Suppressor macrophage treated with lipopolysaccharide for 1 hour (primary cell): ENCODE data around the gene KLF3.
"Not testable (repeated sequence)": the region's sequence is repeated elsewhere in the genome, so short reads cannot be mapped to it uniquely, and the experiment has no call there.

Experiments used
- DNase-seq, 3 donors: peaks; one replicate each; pipeline ENCODE4 v3.0.0-alpha.2; 2020 to 2022

The KLF3 gene

GRCh38 chr4:38663801-38664705 lies at the start of gene KLF3:
Gene KLF3 (plus strand): TSS chr4:38664199. CDS start chr4:38680626, 16,427 bp downstream.
- peak; percentile 86 to 97 (median 94) for DNase-seq

DNA sequence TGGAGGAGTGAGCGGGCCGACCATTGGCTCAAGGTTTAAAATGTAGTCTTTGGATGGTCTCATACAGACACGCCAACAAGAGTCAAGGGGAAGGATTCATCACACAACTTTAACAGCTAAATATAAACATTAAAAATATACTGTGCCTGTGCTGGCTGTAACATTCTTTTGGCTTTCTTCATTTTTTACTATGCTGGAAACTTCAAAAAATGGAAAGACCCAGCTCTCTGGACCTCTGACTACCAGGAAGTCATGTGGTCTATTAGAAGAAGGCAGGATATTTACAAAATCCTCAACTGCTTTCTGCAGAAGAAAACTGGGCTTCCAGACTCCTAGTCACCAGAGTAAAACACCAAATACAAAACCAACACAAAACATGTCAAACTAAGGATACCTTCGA lies 49.8 kb upstream of the KLF3 start:
- peak; percentile 27 to 69 (median 40) for DNase-seq

GRCh38 chr4:38615847-38616246 lies 48.2 kb upstream of the KLF3 start:
- no peak for DNase-seq

GRCh38 chr4:38618505-38618904 lies 45.5 kb upstream of the KLF3 start:
- no peak for DNase-seq

- no peak for DNase-seq
Measured at GRCh38 chr4:38619316-38619715, 44.7 kb upstream of the KLF3 start.

DNA sequence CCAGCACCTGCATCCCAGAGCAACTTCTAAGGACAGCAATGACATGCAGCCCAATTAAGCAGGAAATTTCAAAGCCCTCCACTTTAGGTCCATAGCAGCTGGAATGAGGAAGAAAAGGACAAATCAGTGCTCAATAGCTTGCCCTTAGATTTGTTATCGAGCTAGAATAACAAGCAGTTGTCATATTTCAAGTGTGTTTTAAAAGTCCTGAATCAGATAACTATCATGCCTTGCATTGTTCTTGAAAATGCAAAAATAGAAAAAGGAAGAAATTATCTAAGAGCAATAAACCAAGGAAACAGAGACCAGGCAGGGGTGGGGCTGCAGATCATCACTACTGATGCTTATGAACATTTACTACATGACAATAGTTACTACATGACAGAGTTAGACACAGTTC lies 43.9 kb upstream of the KLF3 start:
- DNase-seq: no peak

GRCh38 chr4:38620527-38621027 lies 43.4 kb upstream of the KLF3 start:
- DNase-seq: no peak

DNA sequence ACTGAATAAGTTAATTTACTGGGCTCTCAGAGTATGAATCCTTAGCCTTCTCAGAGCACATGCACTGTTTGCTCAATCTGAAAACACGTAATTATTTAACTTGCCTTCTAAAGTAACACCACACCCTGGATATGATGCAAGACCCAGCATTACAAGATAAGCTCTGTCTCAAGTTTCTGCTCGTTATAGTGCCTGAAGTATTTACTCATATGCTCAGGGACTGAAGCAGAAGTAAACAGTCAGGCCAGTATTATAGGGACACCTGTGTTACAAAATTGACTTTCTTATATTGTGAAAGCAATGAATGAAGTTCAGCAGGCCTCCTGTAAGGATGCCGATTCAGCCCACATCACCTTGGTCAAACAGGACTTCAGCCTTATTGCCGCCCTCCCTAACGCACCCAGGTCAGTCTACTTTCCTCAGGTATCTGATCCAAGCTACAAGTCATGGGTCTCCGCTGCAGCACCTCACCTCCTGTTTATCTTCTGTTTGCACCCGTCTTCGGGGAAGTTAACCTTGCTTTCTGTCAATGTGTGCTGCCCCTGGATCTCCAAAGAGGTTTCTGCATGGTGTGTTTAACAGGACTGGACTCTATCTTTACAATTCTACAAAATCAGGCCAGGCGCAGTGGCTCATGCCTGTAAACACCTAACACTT lies 42.8 kb upstream of the KLF3 start:
- peak; percentile 61 to 72 (median 62) for DNase-seq

DNA sequence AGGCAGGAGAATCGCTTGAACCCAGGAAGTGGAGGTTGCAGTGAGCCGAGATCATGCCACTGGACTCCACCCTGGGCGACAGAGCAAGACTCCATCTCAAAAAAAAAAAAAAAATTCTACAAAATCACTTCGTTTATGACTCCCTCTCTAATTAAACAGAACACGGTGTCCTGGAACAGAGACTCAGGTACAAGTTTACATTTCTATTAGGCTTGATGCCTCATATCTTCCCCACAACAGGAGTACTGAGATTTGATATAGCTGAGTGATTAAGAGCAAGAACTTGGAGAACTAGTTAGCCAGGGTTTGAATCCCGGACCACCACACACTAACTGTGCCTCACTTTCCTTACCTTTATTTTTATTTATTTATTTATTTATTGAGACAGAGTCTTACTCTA lies 42.2 kb upstream of the KLF3 start:
- no peak for DNase-seq

GRCh38 chr4:38622340-38622739 lies 41.7 kb upstream of the KLF3 start:
- DNase-seq: not testable (repeated sequence)

GRCh38 chr4:38623260-38623659 lies 40.7 kb upstream of the KLF3 start:
- no peak for DNase-seq

DNA sequence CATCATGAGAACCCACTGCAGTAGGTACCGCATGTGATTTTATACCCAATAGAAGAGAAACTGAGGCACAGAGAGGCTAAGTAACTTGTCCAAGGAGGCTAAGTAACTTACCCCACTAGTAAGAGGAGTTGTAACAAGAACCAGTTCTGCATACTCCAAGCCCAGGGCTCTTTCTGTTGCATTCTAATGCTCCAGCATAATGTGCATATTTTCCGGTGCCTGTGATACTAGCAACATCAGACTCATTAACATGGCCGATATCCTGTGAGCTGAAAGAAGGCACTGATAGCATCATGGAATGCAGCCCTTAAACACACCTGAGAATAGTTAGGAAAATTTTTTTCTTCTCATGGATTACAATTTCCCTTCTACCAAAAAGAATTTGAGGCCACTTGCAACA lies 39.7 kb upstream of the KLF3 start:
- DNase-seq: no peak

DNA sequence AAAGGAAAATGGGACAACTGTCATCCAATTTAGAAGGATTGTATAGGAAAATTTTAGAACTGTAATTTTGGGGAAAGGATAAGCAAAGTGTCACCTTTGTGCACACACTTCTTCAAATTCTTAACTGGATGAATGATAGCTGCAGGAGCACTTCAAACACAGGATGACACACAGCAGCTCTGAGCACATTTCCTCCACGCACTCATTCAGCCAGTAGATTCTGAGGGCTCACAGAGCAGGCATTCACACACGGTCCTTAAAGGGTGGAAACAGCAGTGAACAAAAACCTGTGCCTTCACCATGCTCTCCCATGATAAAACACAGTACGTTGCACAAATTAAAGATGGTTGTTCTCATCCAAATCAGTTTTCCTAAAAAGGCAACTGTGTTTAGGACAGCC lies 38.5 kb upstream of the KLF3 start:
- no peak for DNase-seq

GRCh38 chr4:38626901-38627444 lies 37.0 kb upstream of the KLF3 start:
- DNase-seq: not testable (repeated sequence)

DNA sequence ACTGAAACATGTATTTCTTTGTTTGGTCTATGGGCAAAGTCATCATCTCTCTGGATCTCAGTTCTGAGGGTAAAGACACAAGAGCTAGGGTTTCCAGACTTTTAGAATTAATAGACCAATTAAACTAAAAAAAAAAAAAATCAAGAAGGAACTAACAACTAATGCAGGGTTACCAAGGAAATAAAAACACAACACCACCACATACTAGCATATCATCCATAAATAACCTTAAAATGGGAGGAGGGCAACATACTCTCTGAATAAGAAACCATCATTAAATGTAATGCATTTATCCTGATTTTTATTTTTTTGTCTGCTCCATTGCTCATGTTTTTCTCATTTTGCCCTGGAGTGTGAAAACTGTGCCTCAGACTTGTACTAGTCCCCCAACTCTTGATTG lies 33.5 kb upstream of the KLF3 start:
- DNase-seq: no peak

DNA sequence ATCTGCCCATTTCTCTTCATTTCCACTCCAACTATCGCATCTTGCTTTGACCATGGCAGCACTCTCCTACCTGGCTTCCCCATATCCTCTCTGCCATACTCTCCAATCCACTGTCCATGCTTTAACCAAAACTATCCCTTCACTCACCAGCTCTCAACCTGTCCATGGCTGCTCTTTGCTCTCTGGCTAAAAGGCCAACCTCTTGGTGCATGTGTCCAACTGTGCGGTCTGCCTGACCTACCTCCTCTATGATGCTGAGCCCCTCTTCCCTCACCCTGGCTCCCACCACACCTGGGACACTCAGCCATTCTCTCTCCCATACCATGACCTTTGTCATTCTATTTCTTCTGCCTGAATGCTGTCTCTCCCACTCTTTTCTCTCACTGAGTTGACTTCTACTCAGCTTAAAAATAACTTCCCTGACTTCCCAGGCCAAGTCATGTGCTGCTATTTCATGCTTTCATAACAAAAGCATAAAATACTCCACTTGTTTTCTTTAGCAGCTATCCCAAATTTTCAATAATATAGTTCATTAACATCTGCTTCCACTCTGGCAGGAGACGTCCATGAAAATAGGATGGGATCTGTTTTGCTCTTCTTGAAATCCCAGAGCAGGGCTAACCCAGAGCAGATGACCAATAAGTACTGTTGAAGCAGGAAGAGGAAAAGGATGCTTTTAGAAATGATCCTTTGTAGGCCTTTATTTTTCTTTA lies 29.8 kb upstream of the KLF3 start:
- DNase-seq: no peak

DNA sequence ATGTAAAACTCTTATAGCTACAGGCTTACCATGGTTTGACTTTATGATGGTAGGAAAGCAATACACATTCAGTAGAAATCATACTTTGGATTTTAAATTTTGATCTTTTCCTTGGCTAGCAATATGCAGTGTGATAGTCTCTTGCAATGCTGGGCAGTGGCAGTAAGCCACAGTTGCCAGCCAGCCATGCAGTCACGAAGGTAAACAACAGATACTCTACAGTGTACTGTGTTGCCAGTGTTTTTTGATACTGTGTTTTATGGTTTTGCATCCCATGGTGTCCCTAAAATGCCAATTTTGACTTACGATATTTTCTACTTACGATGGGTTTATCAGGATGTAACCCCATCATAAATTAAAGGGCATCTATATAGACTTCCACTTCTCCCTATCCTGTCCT lies 24.8 kb upstream of the KLF3 start:
- DNase-seq: no peak

DNA sequence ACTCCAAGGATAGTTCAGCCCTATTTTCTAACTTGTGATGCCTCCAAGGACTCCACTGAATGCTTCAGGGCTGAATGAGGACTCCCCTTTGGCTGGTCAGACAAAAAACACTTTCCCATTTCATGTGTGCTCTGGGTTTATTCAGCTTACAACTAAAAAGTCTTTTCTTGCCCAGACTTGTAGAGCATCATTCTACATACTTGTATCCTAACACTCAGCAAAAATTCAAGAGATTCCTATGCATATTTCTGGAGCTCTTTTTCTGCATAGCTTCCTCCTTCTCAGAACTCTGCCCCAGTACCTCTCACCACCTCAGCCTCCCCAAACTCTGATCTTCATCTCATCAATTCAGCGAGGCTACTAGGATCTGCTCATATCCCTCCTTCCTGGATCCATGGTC lies 22.2 kb upstream of the KLF3 start:
- no peak for DNase-seq

DNA sequence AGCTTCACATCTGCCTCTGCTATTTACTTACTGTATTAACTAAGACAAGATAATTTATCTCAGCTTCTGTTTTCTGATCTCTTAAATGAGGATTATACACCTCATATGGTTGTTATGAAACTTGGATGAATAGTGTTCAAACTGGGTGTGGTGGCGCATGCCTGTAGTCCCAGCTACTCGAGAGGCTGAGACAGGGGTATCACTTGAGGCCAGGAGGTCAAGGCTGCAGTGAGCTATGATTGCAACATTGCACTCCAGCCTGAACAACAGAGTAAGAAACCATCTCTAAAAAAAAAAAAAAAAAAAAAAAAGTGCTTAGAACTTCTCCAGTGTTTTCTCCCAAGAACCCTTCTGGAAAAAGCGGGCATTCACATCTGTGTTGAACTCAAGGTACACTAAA lies 19.8 kb upstream of the KLF3 start:
- no peak for DNase-seq

GRCh38 chr4:38647101-38647819 lies 16.7 kb upstream of the KLF3 start:
- peak in 2 of 3 donors; percentile 11 to 38 for DNase-seq

- no peak for DNase-seq
Measured at GRCh38 chr4:38650133-38650532, 13.9 kb upstream of the KLF3 start.

DNA sequence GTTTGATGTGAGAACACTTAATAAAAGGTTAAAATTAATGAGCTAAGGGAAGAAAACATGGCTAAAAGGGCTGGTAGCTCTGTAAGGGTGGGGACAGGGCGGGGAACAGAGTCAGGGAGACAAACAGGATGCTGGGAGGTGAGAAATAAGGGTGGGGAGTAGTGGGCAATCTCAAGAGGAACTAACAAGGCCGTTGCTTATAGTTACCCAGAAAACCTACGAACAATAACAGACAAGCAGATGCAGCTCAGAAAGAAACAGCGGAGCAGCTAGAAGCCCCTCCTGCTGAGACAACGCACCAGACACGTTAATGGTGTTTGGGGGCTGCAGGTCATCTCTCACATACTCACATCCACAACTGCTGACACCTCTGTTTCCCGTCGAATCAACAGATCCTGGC lies 9.7 kb upstream of the KLF3 start:
- no peak for DNase-seq
